GF-D8 (cell line): ENCODE data around the gene PLEKHS1.
"Not testable (repeated sequence)": the region's sequence is repeated elsewhere in the genome, so short reads cannot be mapped to it uniquely, and the experiment has no call there.

Experiments used
- DNase-seq: peaks from one replicate; lab custom pipeline; 2025; lab: John Stamatoyannopoulos, UW

The PLEKHS1 gene

DNA sequence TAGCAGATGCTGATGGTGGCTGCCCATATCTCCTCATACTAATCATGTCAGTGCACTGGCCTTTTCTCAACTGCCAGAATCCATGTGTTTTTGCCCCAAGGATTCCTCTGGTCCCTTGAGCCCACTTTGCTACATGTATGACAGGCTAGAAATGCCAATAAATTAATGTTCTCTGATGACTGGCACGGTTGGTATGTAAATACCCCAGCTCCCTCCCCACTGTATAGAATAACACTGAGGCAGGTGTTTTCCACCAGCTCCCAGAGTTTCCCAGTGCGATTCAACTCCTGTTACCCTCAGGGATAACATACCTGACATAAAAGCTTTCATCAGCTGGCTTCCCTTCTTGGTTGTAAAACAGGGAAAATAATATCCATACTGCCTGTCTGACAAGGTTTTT lies 9.0 kb upstream of the PLEKHS1 start:
- no peak for DNase-seq

- DNase-seq = no peak
Observed at GRCh38 chr10:113743594-113743993, 7.9 kb upstream of the PLEKHS1 start.

GRCh38 chr10:113745374-113745773 lies 6.1 kb upstream of the PLEKHS1 start:
- DNase-seq = no peak

GRCh38 chr10:113746217-113746957 lies 5.1 kb upstream of the PLEKHS1 start:
- no peak for DNase-seq

DNA sequence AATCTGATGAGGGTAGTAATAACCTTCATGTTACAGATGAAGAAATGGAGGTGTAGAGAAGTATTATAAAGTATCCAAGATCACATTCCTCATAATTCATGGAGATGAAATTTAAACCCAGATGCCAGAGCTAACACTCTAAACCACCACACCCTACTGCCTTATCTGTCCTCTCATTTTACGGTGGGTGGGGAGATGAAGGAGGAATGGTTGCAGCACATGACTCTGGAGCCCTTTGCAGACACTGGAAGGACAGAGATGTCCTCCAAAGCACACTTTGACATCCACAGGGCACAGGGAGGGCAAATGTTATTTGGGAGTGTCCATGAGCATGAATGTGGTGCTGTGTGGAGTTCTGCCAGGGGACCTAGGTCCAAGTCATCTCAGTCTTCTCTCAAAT lies 1.1 kb downstream of the PLEKHS1 start:
- no peak for DNase-seq

DNA sequence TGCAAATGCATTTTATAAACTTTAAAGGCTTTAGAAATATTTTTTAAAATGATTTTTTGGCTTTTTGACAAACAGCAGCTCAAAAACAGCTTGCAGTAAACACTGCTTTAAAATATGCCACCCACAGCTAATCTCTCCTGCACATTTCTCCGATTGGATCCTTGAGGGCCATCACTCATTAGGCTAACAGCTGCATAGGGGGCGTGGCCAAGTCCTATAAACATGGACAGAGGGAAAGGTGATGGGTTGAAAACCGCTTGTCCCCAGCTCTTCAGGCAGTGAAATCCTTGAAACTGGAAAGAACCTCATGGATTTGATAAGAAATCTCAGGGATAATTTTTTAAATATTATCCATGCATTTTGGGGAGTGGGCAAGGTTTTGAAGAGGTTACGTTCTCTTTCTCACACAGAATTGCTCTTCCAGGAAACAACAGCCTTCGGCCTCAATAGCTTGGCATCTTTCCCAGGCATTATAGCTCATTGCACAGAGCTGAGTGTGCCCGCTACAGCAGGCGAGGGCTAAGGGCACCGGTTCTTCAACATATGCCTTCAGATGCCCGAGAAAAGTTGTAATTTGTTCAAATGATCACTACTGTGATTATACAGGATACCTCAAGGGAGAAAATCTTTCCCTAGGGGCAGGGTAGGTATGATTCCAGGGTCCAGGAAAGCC lies 1.7 kb downstream of the PLEKHS1 start:
- DNase-seq = no peak

DNA sequence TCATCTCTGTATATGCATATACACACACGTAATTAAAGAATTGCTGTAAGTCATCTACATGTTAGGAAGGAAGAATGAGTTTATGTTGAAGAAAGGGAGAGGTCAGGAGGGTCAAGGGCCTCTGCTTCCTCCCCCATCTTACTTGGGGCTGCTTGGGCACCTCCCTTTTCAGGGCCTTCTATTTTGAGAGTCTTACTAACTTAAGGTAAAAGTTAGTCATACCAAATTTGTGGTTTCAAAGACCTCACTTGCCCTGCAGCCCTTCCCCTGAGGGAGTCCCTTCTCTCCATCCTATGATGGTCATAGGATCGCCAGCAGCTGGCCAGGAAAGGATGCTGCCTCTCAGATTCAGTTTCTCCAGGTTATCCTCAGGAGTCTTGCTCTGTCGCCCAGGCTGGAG lies 2.6 kb downstream of the PLEKHS1 start:
- DNase-seq = no peak

DNA sequence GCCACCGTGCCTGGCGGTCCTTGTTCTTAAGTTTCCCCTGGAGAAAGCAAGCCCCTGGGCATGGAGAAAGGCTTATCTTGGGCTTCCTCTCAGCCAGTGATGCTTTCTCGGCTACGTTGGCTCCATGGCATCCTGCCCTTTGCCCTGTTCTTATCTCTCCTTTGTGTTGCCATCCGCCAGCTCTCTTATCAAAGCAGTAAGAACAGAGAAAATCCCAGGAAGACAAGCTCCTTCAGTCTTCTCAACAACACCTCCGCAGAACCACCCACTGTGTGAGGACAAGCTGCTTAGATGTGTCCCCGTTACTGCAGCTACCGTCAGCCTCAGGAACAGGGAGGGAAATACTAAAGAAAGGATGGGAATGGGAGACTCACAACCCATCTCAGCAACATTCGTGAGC lies 3.3 kb downstream of the PLEKHS1 start:
- DNase-seq = no peak

GRCh38 chr10:113756940-113757543 lies 5.6 kb downstream of the PLEKHS1 start:
- DNase-seq = no peak

- DNase-seq = no peak
Observed at GRCh38 chr10:113762083-113762482, 10.6 kb downstream of the PLEKHS1 start.

DNA sequence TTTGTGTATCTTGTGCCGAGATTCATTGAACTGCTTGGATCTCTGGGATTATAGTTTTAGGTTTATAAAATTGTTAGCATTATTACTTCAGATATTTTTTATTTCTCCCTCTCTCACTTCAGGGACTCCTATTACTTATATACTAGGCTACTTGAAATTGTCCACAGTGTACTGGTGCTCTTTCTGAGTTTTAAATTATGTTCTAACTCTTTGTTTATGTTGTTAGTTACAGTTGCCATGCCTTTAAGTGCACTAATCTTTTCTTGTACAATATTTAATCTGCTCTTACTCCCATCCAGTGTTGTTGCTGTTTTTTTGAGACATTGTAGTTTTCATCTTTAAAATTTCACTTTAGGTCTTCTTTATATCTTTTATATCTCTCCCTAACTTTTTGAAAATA lies 13.1 kb downstream of the PLEKHS1 start:
- no peak for DNase-seq

GRCh38 chr10:113765910-113766309 lies 14.4 kb downstream of the PLEKHS1 start:
- no peak for DNase-seq

- DNase-seq = no peak
Observed at GRCh38 chr10:113767222-113767621, 15.7 kb downstream of the PLEKHS1 start.

DNA sequence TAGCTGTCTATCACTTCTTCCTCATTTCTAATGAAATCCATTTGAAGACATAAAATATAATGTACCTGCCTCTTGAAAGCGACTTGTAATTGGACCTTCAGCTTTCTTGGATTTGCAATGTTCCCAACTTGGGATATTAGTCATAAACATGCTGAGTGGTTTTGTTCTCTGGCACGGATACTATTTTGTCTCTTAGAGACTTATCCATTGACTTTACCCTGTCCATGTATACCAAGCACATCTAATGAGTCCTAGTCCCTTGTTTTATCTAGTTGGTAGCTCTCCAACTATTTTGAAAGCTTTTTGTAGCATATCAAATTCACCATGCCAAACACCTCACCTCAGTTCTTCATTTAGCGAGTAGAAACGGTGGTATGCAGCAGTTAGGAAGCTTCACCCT lies 18.9 kb downstream of the PLEKHS1 start:
- DNase-seq = no peak

- DNase-seq = not testable (repeated sequence)
Observed at GRCh38 chr10:113771131-113771530, 19.6 kb downstream of the PLEKHS1 start.

GRCh38 chr10:113775686-113776294 lies 24.3 kb downstream of the PLEKHS1 start:
- no peak for DNase-seq

DNA sequence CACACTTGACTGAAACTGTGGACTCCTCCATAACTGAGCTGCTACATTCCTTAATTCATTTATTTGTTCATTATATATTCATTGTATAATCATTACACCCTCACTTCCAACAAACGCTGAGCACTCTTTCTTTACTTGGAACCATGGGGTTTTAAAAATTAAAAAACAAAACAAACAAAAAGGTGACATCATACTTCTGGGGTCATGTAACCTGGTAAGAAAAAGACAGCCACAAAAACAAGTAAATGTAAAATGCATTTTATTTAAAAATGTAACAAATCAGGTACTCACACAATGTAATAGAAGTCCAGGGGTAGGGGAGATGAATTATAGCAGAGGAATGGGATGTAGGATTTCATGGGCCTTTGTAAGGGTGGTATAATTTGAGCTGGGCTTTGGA lies 25.1 kb downstream of the PLEKHS1 start:
- DNase-seq = no peak

GRCh38 chr10:113780681-113781250 lies 29.3 kb downstream of the PLEKHS1 start:
- DNase-seq = no peak

- no peak for DNase-seq
Observed at GRCh38 chr10:113782367-113782766, 30.9 kb downstream of the PLEKHS1 start.

DNA sequence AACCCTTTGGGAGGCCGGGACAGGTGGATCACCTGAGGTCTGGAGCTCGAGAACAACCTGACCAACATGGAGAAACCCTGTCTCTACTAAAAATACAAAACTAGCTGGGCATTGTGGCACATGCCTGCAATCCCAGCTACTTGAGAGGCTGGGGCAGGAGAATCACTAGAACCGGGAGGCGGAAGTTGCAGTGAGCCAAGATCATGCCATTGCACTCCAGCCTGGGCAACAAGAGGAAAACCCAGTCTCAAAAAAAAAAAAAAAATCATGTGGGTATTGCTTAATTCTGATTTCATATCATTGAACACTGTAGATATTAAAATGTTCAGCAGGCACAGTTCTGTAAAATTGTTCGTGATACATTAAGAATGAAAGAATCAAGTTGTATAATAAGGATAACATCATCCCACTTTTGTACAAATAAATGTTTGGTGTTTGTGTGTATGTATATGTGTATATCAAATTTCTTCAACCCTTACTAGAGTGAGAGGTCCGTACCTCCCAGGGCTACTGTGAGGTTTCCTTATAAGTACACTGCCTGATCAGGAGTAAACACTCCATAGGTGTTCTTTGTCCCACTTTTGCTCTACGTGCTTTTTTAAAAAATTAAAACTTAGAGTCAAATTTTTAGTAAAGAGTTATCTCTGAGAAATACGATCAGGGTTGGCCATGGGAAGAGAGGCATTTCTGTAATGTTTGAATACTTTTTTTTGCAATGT lies 31.7 kb downstream of the PLEKHS1 start:
- no peak for DNase-seq

DNA sequence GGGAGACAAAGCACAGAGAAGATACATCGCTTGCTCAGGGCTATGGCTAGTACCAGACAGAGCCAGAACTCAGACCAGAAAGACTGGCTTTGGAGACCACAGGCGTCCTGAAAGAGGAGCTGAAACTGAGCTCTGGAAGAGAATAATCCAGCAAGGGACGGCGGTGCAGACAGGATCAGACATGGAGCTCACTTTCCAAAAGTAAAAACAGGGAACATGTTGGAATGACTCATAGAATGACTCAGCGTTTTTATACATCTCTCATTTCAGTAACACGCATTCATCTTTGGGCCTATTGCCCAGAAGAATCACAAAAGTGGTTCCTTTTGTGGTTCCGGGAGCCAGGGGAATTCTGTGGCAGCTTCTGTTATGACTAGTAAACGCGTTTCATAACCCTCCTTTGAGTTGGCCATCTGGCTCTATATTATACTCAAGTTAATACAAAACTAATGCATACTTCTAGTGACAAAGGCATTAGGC lies 37.2 kb downstream of the PLEKHS1 start:
- DNase-seq = no peak

- DNase-seq = no peak
Observed at GRCh38 chr10:113791691-113792090, 40.2 kb downstream of the PLEKHS1 start.
